GM21825 (cell line): ENCODE measurements around the gene PPHLN1.
"Not testable (repeated sequence)": the region's sequence is repeated elsewhere in the genome, so short reads cannot be mapped to it uniquely, and the experiment has no call there.

ENCODE experiments used
- ATAC-seq: cut with Tn5 transposase; IDR thresholded peaks from one replicate; pipeline ENCODE4 v1.9.1; 2021; ENCODE audit warnings: mild to moderate bottlenecking, moderate library complexity; ENCODE audit not compliant: unreplicated experiment

The PPHLN1 gene

DNA sequence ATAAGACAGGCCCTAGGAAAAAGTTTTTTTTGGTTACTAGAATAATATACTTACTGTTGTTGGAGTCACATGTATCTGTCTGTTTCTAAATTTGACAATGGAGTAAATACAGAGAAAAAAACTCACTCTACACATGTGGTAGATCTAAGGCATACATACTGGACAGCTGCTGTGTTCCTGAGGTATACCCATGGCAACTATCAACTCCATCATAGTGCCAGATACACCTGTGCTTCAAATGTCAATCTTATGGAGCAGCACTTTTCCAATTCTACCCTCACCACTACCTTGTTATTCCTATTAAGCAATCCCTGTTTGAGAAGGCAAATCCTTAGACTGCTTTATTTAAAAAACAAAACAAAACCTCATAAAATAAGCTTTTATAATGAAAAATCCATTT is 3.4 kb upstream of the PPHLN1 start:
- ATAC-seq: no peak

DNA sequence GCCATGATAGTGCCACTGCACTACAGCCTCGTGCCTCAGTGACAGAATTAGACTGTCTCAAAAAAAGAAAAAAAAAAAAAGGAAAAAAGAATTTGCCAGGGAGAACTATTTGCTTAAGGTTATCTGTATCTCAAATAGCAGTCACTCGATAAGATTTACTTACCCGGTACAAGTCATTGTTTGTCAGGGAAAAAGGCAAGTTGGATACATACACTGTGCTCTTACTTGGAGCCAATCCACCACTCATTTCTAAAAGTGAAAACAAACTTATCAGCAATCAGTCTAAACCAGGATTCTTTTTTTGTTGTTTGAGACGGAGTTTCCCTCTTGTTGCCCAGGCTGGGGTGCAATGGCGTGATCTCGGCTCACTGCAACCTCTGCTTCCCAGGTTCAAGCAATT is 2.1 kb upstream of the PPHLN1 start:
- ATAC-seq: no peak

DNA sequence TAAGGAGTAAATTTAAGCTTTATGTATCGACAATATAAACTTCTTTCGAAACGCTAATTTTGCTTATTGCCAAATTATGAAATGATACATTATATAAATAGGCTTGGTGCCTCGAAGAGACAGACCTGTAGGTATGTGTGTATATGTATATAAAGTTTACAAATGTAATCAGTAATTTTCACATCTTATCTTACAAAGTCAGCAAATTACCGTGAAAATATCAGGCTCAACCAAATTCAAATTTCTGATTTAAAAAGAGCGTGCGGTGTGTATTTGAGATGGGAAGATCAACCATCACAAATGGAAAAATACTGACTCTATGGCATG is 678 bp upstream of the PPHLN1 start:
- no peak for ATAC-seq

DNA sequence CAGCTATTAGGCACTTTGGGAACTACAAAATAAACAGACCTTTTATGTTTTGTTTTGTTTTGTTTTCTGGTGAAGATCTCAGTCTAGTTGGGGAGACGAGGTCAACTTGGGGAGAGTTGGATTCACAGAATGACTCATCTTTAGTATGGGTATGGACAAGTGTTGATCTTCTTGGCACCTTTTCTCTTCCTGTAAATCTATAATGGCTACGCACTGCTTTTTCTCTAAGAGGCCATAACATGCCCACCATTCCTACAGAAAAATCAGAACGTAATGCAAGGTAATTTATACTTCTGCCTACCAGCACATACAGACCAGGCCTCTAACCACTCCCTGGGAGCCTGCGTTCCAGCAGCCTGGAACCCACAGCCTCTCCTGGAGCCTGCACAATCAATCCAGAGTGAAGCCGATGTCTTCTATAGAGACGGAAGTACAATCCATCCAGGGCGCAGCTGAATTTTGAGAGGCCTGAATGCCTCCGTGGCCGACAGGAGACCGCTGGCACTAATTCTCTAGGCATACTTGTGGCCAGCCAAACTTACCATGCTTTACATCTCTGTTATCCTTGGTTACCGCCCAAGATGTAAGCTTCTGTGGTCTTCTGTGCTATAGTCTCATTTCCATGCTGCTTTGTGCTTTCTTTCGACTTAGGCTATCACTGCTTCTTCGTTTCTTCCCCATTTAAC is 717 bp downstream of the PPHLN1 start:
- ATAC-seq: peak; percentile 19

- no peak for ATAC-seq
Observed at GRCh38 chr12:42327227-42327590, 1.2 kb downstream of the PPHLN1 start.

- not testable (repeated sequence) for ATAC-seq
Observed at GRCh38 chr12:42330097-42330496, 4.1 kb downstream of the PPHLN1 start.

GRCh38 chr12:42332301-42333285 is 6.6 kb downstream of the PPHLN1 start:
- peak; percentile 77 for ATAC-seq

- ATAC-seq: no peak
Observed at GRCh38 chr12:42336286-42336685, 10.3 kb downstream of the PPHLN1 start.

DNA sequence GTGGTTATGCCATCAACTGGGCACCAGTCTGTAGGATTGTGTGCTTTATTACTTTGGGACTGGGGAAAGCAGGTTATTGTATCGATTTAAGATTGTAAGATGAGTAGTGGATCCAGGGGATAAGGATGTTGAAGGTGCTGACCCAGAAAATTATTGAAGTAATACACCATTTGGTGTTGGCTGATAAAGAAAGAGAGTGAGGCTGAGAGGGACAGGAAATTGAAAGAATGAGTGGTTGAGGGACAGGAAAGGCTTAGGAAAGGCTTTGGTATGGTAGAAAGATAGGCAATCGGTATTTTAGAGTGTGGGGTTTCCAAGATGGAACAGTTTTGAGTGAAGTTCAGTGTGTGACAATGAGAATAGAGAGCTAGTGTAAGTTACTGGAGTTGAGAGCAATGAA is 12.3 kb downstream of the PPHLN1 start:
- ATAC-seq: no peak

DNA sequence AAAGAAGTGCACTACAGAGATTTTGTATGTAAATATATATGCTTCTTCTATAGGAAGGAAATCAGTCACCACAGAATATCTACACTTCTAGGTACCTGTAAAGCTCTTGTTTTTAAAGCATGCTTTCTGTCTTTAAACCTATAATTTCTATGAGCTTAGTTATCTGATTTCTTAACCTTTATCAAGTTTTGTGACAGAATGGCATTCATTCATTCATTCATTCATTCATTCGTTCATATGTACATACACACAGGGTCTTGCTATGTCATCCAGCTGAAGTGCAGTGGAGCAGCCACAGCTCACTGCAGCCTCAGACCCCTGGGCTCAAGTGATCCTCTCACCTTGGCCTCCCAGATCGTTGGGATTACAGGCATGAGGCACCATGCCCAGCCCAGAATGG is 16.1 kb downstream of the PPHLN1 start:
- no peak for ATAC-seq

DNA sequence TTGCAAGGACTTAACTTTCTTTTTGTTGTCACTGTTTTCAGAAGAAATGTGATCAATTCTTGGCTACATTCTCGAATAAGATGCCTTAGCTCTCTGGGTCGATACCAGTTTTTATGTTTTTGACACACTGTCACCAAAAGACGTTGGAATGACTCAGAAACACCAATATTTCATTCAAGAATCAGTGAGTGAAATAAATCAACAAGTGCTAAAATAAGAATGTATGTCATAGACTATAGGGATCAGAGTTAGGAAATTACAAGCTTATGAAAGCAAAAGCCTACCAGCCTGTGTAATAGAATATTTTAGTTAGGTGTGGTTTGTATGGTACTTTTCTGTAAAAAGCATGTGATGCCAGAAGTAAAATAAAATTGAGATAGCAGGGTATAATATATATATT is 17.8 kb downstream of the PPHLN1 start:
- no peak for ATAC-seq

DNA sequence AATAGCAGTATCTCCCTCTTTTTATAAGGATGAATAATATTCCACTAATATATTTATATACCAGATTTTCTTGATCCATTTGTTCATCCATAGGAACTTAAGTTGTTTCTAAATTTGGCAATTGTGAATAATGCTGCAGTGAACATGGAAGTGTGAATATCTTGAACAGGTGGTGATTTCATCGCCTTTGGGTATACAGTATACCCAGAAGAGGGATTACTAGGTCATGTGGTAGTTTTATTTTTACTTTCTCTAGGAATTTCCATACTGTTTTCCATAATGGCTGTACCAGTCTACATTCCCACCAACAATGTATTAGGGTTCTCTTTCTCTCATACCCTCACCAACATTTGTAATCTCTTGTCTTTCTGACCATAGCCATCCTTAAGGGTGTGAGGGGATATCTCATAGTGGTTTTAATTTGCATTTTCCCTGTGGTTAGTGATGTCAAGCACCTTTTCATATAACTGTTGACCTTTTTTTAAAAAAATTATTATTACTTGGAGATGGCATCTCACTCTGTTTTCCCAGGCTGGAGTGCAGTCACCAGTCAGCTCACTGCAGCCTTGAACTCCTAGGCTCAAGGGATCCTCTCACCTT is 20.5 kb downstream of the PPHLN1 start:
- ATAC-seq: no peak

GRCh38 chr12:42349119-42350020 is 23.4 kb downstream of the PPHLN1 start:
- not testable (repeated sequence) for ATAC-seq

DNA sequence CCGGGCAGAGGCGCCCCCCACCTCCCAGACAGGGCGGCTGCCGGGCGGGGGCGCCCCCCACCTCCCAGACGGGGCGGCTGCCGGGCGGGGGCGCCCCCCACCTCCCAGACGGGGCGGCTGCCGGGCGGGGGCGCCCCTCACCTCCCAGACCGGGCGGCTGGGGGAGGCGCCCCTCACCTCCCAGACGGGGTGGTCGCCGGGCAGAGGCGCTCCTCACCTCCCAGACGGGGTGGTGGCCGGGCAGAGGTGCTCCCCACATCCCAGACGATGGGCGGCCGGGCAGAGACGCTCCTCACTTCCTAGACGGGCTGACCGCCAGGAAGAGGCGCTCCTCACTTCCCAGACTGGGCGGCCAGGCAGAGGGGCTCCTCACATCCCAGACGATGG is 24.0 kb downstream of the PPHLN1 start:
- ATAC-seq: not testable (repeated sequence)

- ATAC-seq: no peak
Observed at GRCh38 chr12:42356344-42356743, 30.4 kb downstream of the PPHLN1 start.

GRCh38 chr12:42360747-42361403 is 34.9 kb downstream of the PPHLN1 start:
- ATAC-seq: peak; percentile 72

DNA sequence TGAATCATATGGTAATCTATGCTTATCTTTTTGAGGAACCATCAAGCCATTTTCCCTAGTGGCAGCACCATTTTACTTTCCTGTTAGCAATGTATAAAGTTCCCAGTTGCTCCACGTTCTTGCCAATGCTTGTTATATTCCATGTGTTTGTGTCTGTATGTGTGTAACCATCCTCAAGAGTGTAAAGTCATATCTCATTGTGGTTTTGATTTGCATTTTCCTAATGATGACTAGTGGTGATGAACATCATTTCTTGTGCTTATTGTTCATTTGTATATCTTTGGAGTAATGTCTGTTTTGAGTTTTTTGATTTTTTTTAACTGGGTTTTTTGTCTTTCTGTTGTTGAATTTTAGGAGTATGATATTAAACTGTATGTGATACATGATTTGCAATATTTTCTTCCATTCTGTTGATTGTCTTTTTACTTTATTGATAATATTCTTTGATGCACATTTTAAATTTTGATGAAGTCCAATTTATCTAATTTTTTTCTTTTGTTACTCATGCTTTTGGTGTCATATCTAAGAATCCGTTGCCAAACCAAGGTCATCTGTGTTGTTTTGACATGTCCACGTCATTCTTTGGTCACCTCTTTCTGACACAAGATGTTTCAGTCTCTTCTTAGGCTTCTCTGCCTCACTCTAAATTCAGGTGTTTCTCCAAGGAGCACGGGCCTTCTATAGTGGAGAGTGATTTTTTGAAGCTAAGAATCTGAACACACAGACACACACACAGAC is 36.1 kb downstream of the PPHLN1 start:
- no peak for ATAC-seq

- ATAC-seq: no peak
Observed at GRCh38 chr12:42362647-42363260, 36.8 kb downstream of the PPHLN1 start.

GRCh38 chr12:42364692-42365091 is 38.7 kb downstream of the PPHLN1 start:
- no peak for ATAC-seq
